SK-N-SH (cell line): ENCODE measurements around the gene SCML2. TPM values are rescaled to one million over a fixed set of nuclear protein-coding genes. Genes with fewer than 3 reads are reported as not detected.

Source experiments
- CTCF ChIA-PET: fragments of 300-600, 350-600 bp; formaldehyde crosslinking; extraction: SDS; loops from one replicate; lab custom pipeline; 2021; lab: Yijun Ruan, JAX
- POLR2A ChIA-PET: fragments of 350-600 bp; sonication (Branson Sonifier 250); formaldehyde crosslinking; extraction: SDS; loops from one replicate; lab custom pipeline; 2020; ENCODE audit warnings: antibody characterized with exemption, inconsistent platforms; lab: Yijun Ruan, JAX
- DNase-seq: peaks from one replicate; pipeline ENCODE4 v3.0.0; 2012
- H2AFZ ChIP-seq: fragments of 200-600 bp; sonication (generic); 2 replicates; pipeline ENCODE4 v1.8.1; 2016; ENCODE audit warnings: antibody characterized with exemption, mild to moderate bottlenecking, low read depth
- H3F3A ChIP-seq: fragments of 200-600 bp; sonication (generic); replicated peaks from 2 replicates; pipeline ENCODE3; 2016; ENCODE audit warnings: antibody characterized with exemption, mild to moderate bottlenecking; ENCODE audit not compliant: insufficient read depth
- H3K27ac ChIP-seq, 2 experiments: fragments of 200-500 bp in 1 of 2; fragments of 200-600 bp in 1 of 2; sonication (Bioruptor generic) in 1 of 2; sonication (generic), shearing (Covaris generic) in 1 of 2; 2 replicates each; pipeline versions ENCODE4 v1.5.1 to v1.6.1; 2014 to 2016; ENCODE audit warnings: low read depth in 2 of 2, inconsistent platforms in 1 of 2, low read length in 1 of 2, mild to moderate bottlenecking in 1 of 2, mixed read lengths in 1 of 2
- H3K27me3 ChIP-seq: fragments of 200-600 bp; sonication (generic), shearing (Covaris generic); 2 replicates; pipeline ENCODE4 v1.6.1; 2016; ENCODE audit warnings: mixed run types; ENCODE audit not compliant: insufficient read depth
- H3K36me3 ChIP-seq, 2 experiments: fragments of 200-500 bp in 1 of 2; fragments of 200-600 bp in 1 of 2; sonication (Bioruptor generic) in 1 of 2; sonication (generic) in 1 of 2; replicated peaks in 1 of 2; 2 replicates each; pipeline versions ENCODE3 to v1.5.1; 2014 to 2016; ENCODE audit warnings: low read length in 1 of 2, mild to moderate bottlenecking in 1 of 2; ENCODE audit not compliant: insufficient read depth in 2 of 2, control insufficient read depth in 1 of 2
- H3K4me1 ChIP-seq, 2 experiments: fragments of 200-500 bp in 1 of 2; fragments of 200-600 bp in 1 of 2; sonication (Bioruptor generic) in 1 of 2; sonication (generic), shearing (Covaris generic) in 1 of 2; 2 replicates each; pipeline versions ENCODE4 v1.5.1 to v1.6.1; 2014 to 2016; ENCODE audit warnings: low read depth in 1 of 2, low read length in 1 of 2, mixed run types in 1 of 2; ENCODE audit not compliant: insufficient read depth in 2 of 2, control insufficient read depth in 1 of 2
- H3K4me2 ChIP-seq: fragments of 200-600 bp; sonication (generic), shearing (Covaris generic); 2 replicates; pipeline ENCODE4 v1.6.1; 2017; ENCODE audit warnings: mixed run types
- H3K4me3 ChIP-seq, 2 experiments: fragments of 200-500 bp in 1 of 2; fragments of 200-600 bp in 1 of 2; sonication (Bioruptor generic) in 1 of 2; sonication (generic), shearing (Covaris generic) in 1 of 2; 2 replicates each; pipeline versions ENCODE4 v1.5.1 to v1.8.1; 2014 to 2016; ENCODE audit warnings: low read depth in 2 of 2, inconsistent platforms in 1 of 2, low read length in 1 of 2, mild to moderate bottlenecking in 1 of 2, mixed read lengths in 1 of 2, moderate library complexity in 1 of 2
- H3K79me2 ChIP-seq: fragments of 200-600 bp; sonication (generic); 2 replicates; pipeline ENCODE4 v1.8.1; 2017; ENCODE audit warnings: mild to moderate bottlenecking; ENCODE audit not compliant: insufficient read depth
- H3K9ac ChIP-seq: fragments of 200-600 bp; sonication (generic); 2 replicates; pipeline ENCODE4 v1.6.1; 2017; ENCODE audit warnings: mixed run types
- H3K9me2 ChIP-seq: fragments of 200-600 bp; sonication (generic); 2 replicates; pipeline ENCODE4 v1.6.1; 2017; ENCODE audit warnings: mixed run types
- H3K9me3 ChIP-seq: fragments of 200-600 bp; sonication (generic); 2 replicates; pipeline ENCODE4 v1.6.1; 2017; ENCODE audit warnings: mixed run types, mild to moderate bottlenecking, moderate library complexity
- H4K20me1 ChIP-seq: fragments of 200-600 bp; sonication (generic); 2 replicates; pipeline ENCODE4 v1.6.1; 2017; ENCODE audit warnings: mild to moderate bottlenecking, mixed run types; ENCODE audit not compliant: insufficient read depth
- CHD2 ChIP-seq: fragments of 150-350 bp; IDR thresholded peaks from 2 replicates; pipeline ENCODE4 v1.6.1; 2018; ENCODE audit warnings: low read length; ENCODE audit not compliant: partially characterized antibody
- CTCF ChIP-seq: fragments of 200-600 bp; sonication (generic); IDR thresholded peaks from 2 replicates; pipeline ENCODE4 v1.6.1; 2017; ENCODE audit warnings: antibody characterized with exemption, mild to moderate bottlenecking, moderate library complexity
- FOSL2 ChIP-seq: IDR thresholded peaks from 2 replicates; pipeline ENCODE4 v1.4.0; 2012; ENCODE audit warnings: low read depth, mild to moderate bottlenecking, moderate library complexity, borderline replicate concordance
- FOXM1 ChIP-seq: IDR thresholded peaks from 2 replicates; pipeline ENCODE4 v1.4.0; 2012; ENCODE audit warnings: low read depth, mild to moderate bottlenecking
- GATA2 ChIP-seq: sonication (generic); formaldehyde crosslinking; IDR thresholded peaks from 2 replicates; pipeline ENCODE4 v1.5.0; 2020; ENCODE audit warnings: mild to moderate bottlenecking, missing genetic modification reagents
- MAX ChIP-seq: IDR thresholded peaks from 2 replicates; pipeline ENCODE4 v1.4.0; 2012; ENCODE audit warnings: low read depth
- MXI1 ChIP-seq: IDR thresholded peaks from 2 replicates; pipeline ENCODE4 v1.6.1; 2012; ENCODE audit warnings: mild to moderate bottlenecking, low read depth, low read length, improper control_type of control experiment
- NFIC ChIP-seq: IDR thresholded peaks from 2 replicates; pipeline ENCODE4 v1.4.0; 2012; ENCODE audit warnings: borderline replicate concordance
- NRF1 ChIP-seq: IDR thresholded peaks from 2 replicates; pipeline ENCODE4 v1.6.1; 2012; ENCODE audit warnings: low read depth, mild to moderate bottlenecking, low read length
- RAD21 ChIP-seq: IDR thresholded peaks from 2 replicates; pipeline ENCODE4 v1.6.1; 2012; ENCODE audit warnings: mild to moderate bottlenecking, low read length
- RXRA ChIP-seq: IDR thresholded peaks from 2 replicates; pipeline ENCODE4 v1.4.0; 2012; ENCODE audit warnings: low read depth, mild to moderate bottlenecking, borderline replicate concordance
- SMC3 ChIP-seq: IDR thresholded peaks from 2 replicates; pipeline ENCODE4 v1.6.1; 2012; ENCODE audit warnings: low read depth, low read length, improper control_type of control experiment
- TAF1 ChIP-seq: IDR thresholded peaks from 2 replicates; pipeline ENCODE4 v1.6.1; 2012; ENCODE audit warnings: low read depth, mild to moderate bottlenecking, low read length, moderate library complexity, borderline replicate concordance
- TCF12 ChIP-seq: IDR thresholded peaks from 2 replicates; pipeline ENCODE4 v1.4.0; 2012
- TEAD4 ChIP-seq: IDR thresholded peaks from 2 replicates; pipeline ENCODE4 v1.4.0; 2012; ENCODE audit warnings: mild to moderate bottlenecking, borderline replicate concordance; ENCODE audit not compliant: insufficient read depth
- USF1 ChIP-seq: IDR thresholded peaks from 2 replicates; pipeline ENCODE4 v1.4.0; 2012; ENCODE audit warnings: low read depth, borderline replicate concordance
- YY1 ChIP-seq: IDR thresholded peaks from 2 replicates; pipeline ENCODE4 v1.4.0; 2012; ENCODE audit warnings: low read depth, mild to moderate bottlenecking
- ZBTB33 ChIP-seq: IDR thresholded peaks from 2 replicates; pipeline ENCODE4 v1.4.0; 2012; ENCODE audit warnings: low read depth, borderline replicate concordance
- WGBS: methylation state at CpG from one replicate; pipeline ENCODE4 v1.1.6; 2017; ENCODE audit warnings: low lambda C conversion rate; 5-methylcytosine and 5-hydroxymethylcytosine counted together
- polyA plus RNA-seq, 3 experiments: library from polyadenylated mRNA; depleted of rRNA; stranded (reverse); fragments of >200 nt; gene quantifications; 2 replicates each; pipeline ENCODE4 v1.2.3, GENCODE V29; 2012

The SCML2 gene
- polyA plus RNA-seq, 1 of the 3 experiments (the other 2 are of a cell fraction), result 3.2 TPM

GRCh38 chrX:18210470-18210869 is 144.0 kb downstream of the SCML2 start:
- no peak overlapping the region for H3K9ac ChIP-seq
- H2AFZ ChIP-seq, result no peak overlapping the region
- H3K27me3 ChIP-seq, result no peaks in the 10 kb centered on the region
- no peaks in the 10 kb centered on the region for H3K79me2 ChIP-seq
- H3K27ac ChIP-seq, result no peak overlapping the region
- no peaks in the 10 kb centered on the region for H4K20me1 ChIP-seq
- H3K4me3 ChIP-seq, result no peak overlapping the region
- 2% methylated on average over 2 of the region's 2 CpGs for WGBS
- no peaks in the 10 kb centered on the region for H3F3A ChIP-seq
- H3K4me2 ChIP-seq, result no peak overlapping the region
- ChIA-PET POLR2A (no interaction called here), CTCF (interaction anchor here (0.7 to 3.1 kb wide), 9 partner anchors 15 to 465 kb away, joined by 3 to 19 read pairs (median 4); no protein-coding TSS in a partner anchor)
- H3K4me1 ChIP-seq, result no peaks in the 10 kb centered on the region
- no peaks in the 10 kb centered on the region for H3K36me3 ChIP-seq
- TF ChIP-seq USF1, result no peak
- no peak for TF ChIP-seq ZBTB33
- TF ChIP-seq RAD21, result peak; percentile 64
- TF ChIP-seq TCF12, result no peak
- peak; percentile 27; the same call in 1 of the 2 replicates for TF ChIP-seq SMC3
- no peak for TF ChIP-seq NRF1
- TF ChIP-seq CTCF, result peak; percentile 47
- TF ChIP-seq NFIC, result no peak
- DNase-seq, result no peak
- H3K9me2 ChIP-seq, result no peaks in the 10 kb centered on the region
- H3K9me3 ChIP-seq, result no peaks in the 10 kb centered on the region

GRCh38 chrX:18206657-18207056 is 147.8 kb downstream of the SCML2 start:
- no peaks in the 10 kb centered on the region for H4K20me1 ChIP-seq
- no peaks in the 10 kb centered on the region for H3K36me3 ChIP-seq
- H3K9me2 ChIP-seq, result no peaks in the 10 kb centered on the region
- H3K79me2 ChIP-seq, result no peaks in the 10 kb centered on the region
- H3K4me1 ChIP-seq, result no peaks in the 10 kb centered on the region
- 31% methylated on average over 8 of the region's 8 CpGs for WGBS
- H3K4me3 ChIP-seq, result no peak overlapping the region
- CTCF ChIA-PET, result interaction anchor here (0.9 to 1.0 kb wide), 3 partner anchors 10 to 1127 kb away, joined by 3 read pairs; no protein-coding TSS in a partner anchor
- no peaks in the 10 kb centered on the region for H3F3A ChIP-seq
- no peak overlapping the region for H3K27ac ChIP-seq
- POLR2A ChIA-PET, result no interaction called here
- no peak overlapping the region for H3K4me2 ChIP-seq
- no peaks in the 10 kb centered on the region for H3K9me3 ChIP-seq
- no peak for DNase-seq
- no peak overlapping the region for H3K9ac ChIP-seq
- H3K27me3 ChIP-seq, result no peaks in the 10 kb centered on the region; the same call in 1 of the 2 replicates
- TF ChIP-seq ZBTB33, result no peak
- TF ChIP-seq FOSL2, result no peak
- no peak for TF ChIP-seq TAF1
- TF ChIP-seq CHD2, result no peak
- no peak for TF ChIP-seq USF1
- no peak for TF ChIP-seq FOXM1
- no peak for TF ChIP-seq MXI1
- no peak for TF ChIP-seq TEAD4
- TF ChIP-seq MAX, result no peak
- no peak for TF ChIP-seq YY1
- TF ChIP-seq GATA2, result no peak
- TF ChIP-seq NRF1, result no peak
- no peak for TF ChIP-seq RXRA
- no peak overlapping the region for H2AFZ ChIP-seq
